Inferior parietal cortex (tissue), 1 donor: ENCODE results near the gene ITGAE.
A peak's percentile ranks its signal among the peaks of the same experiment; 100 is the strongest.
"Not testable (repeated sequence)": the region's sequence is repeated elsewhere in the genome, so short reads cannot be mapped to it uniquely, and the experiment has no call there.

Experiments
- DNase-seq: peaks from one replicate; pipeline ENCODE4 v3.0.0-alpha.2; 2016; ENCODE audit errors: extremely low spot score

Gene ITGAE

GRCh38 chr17:3800362-3801271 is at the start of gene ITGAE:
Gene ITGAE, minus strand, starts transcription at chr17:3801188. Its CDS starts 44 bp downstream, at chr17:3801144.
- no peak for DNase-seq

- DNase-seq = no peak
Observed at GRCh38 chr17:3848229-3848835, 47.3 kb upstream of the ITGAE start.

- no peak for DNase-seq
Observed at GRCh38 chr17:3847165-3847670, 46.2 kb upstream of the ITGAE start.

GRCh38 chr17:3846437-3847164 is 45.6 kb upstream of the ITGAE start:
- no peak for DNase-seq

- peak; percentile 95 for DNase-seq
Observed at GRCh38 chr17:3845621-3846436, 44.8 kb upstream of the ITGAE start, which contains the start of gene NCBP3. Gene NCBP3, minus strand, starts transcription at chr17:3846246. Its CDS starts 23 bp downstream, at chr17:3846223.

- DNase-seq = no peak
Observed at GRCh38 chr17:3845291-3845620, 44.3 kb upstream of the ITGAE start.

GRCh38 chr17:3844556-3844955 is 43.6 kb upstream of the ITGAE start:
- DNase-seq = not testable (repeated sequence)

GRCh38 chr17:3843935-3844516 is 43.0 kb upstream of the ITGAE start:
- DNase-seq = no peak

- no peak for DNase-seq
Observed at GRCh38 chr17:3838206-3838605, 37.2 kb upstream of the ITGAE start.

- DNase-seq = no peak
Observed at GRCh38 chr17:3836551-3836950, 35.6 kb upstream of the ITGAE start.

- DNase-seq = no peak
Observed at GRCh38 chr17:3835410-3836229, 34.6 kb upstream of the ITGAE start.

- no peak for DNase-seq
Observed at GRCh38 chr17:3834811-3835210, 33.8 kb upstream of the ITGAE start.

- no peak for DNase-seq
Observed at GRCh38 chr17:3828852-3829232, 27.9 kb upstream of the ITGAE start.

GRCh38 chr17:3828151-3828851 is 27.3 kb upstream of the ITGAE start:
- DNase-seq = no peak

GRCh38 chr17:3827124-3827773 is 26.3 kb upstream of the ITGAE start:
- peak; percentile 90 for DNase-seq

- no peak for DNase-seq
Observed at GRCh38 chr17:3826191-3826590, 25.2 kb upstream of the ITGAE start.

GRCh38 chr17:3821101-3821500 is 20.1 kb upstream of the ITGAE start:
- no peak for DNase-seq

GRCh38 chr17:3818786-3819185 is 17.8 kb upstream of the ITGAE start:
- no peak for DNase-seq
